HCT116 (cell line): ENCODE data around the gene SH3BP1.

ENCODE experiments used
- CEBPB ChIP-seq: IDR thresholded peaks from 2 replicates; pipeline ENCODE4 v1.6.1; 2012; ENCODE audit warnings: low read depth
- CTCF ChIP-seq, 3 experiments: fragments of 200-600 bp in 1 of 3; sonication (generic) in 1 of 3; IDR thresholded peaks in 2 of 3; conservative IDR thresholded peaks in 1 of 3; 2 replicates each; pipeline ENCODE4 v1.5.1; 2012 to 2017; ENCODE audit warnings: low read depth in 2 of 3, low read length in 2 of 3, antibody characterized with exemption in 1 of 3, borderline replicate concordance in 1 of 3, control low read depth in 1 of 3, mild to moderate bottlenecking in 1 of 3, mixed read lengths in 1 of 3, mixed run types in 1 of 3, moderate library complexity in 1 of 3; ENCODE audit not compliant: insufficient read depth in 1 of 3
- ELF1 ChIP-seq: IDR thresholded peaks from 2 replicates; pipeline ENCODE4 v1.6.1; 2012; ENCODE audit warnings: low read depth, borderline replicate concordance
- EZH2 ChIP-seq: fragments of 200-600 bp; sonication (generic); IDR thresholded peaks from 2 replicates; pipeline ENCODE4 v1.6.1; 2017; ENCODE audit warnings: antibody characterized with exemption, mixed run types
- JUND ChIP-seq: IDR thresholded peaks from 2 replicates; pipeline ENCODE4 v1.6.1; 2012
- POLR2A ChIP-seq: IDR thresholded peaks from 2 replicates; pipeline ENCODE4 v1.7.0; 2011; ENCODE audit warnings: borderline replicate concordance; ENCODE audit not compliant: insufficient read depth, insufficient read length; ENCODE audit errors: extremely low read depth
- RAD21 ChIP-seq: IDR thresholded peaks from 2 replicates; pipeline ENCODE4 v1.6.1; 2012; ENCODE audit warnings: low read depth, mild to moderate bottlenecking
- SIN3A ChIP-seq: IDR thresholded peaks from 2 replicates; pipeline ENCODE4 v1.6.1; 2012; ENCODE audit warnings: low read depth
- SP1 ChIP-seq: IDR thresholded peaks from 2 replicates; pipeline ENCODE4 v1.6.1; 2012; ENCODE audit warnings: low read depth
- SRF ChIP-seq: IDR thresholded peaks from 2 replicates; pipeline ENCODE4 v1.6.1; 2012; ENCODE audit warnings: low read depth
- TCF7L2 ChIP-seq: IDR thresholded peaks from 2 replicates; pipeline ENCODE4 v1.7.0; 2011; ENCODE audit warnings: borderline replicate concordance, inconsistent platforms; ENCODE audit not compliant: insufficient read depth, insufficient read length; ENCODE audit errors: extremely low read depth
- YY1 ChIP-seq: IDR thresholded peaks from 2 replicates; pipeline ENCODE4 v1.6.1; 2011; ENCODE audit warnings: low read length, low read depth, moderate library complexity, mild to moderate bottlenecking; ENCODE audit not compliant: insufficient replicate concordance; ENCODE audit errors: extremely low read depth
- ZNF274 ChIP-seq: fragments of 200-500 bp; sonication (Bioruptor generic); IDR thresholded peaks from 2 replicates; pipeline ENCODE4 v1.6.1; 2014; ENCODE audit warnings: mild to moderate bottlenecking, low read depth, low read length, inconsistent platforms

DNA sequence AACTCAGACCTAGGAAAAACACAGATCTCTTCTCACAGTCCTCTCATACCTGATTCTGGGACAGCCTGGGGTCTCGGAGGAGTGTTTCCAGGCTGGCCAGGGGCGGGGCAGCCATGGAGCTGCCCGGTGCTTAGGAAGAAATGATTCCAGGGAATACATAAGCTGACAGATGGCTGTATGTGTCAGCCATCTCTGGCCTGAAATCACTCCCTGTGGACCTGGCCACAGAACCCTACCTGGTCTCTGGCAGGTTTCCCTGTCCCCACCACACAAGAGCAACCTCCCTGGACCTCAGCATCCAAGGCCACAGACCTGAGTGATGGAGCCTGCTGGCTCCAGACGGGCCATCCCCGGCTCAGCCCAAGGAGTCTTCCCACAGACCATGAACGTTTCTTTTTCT lies 20.8 kb upstream of the SH3BP1 start:
- no peak for TF ChIP-seq CEBPB
- no peak for TF ChIP-seq EZH2
- TF ChIP-seq YY1, result no peak
- no peak for TF ChIP-seq CTCF (IDR thresholded peaks at IDR 0.05 in 2 of 3, conservative IDR thresholded peaks at IDR 0.05 in 1 of 3; ENCODE audit: borderline replicate concordance in 1 of 3, insufficient read depth in 1 of 3, low read depth in 2 of 3, low read length in 2 of 3)
- TF ChIP-seq SP1, result no peak
- no peak for TF ChIP-seq SIN3A
- TF ChIP-seq POLR2A, result no peak
- TF ChIP-seq JUND, result no peak
- no peak for TF ChIP-seq ZNF274
- no peak for TF ChIP-seq TCF7L2
- no peak for TF ChIP-seq RAD21
- TF ChIP-seq SRF, result no peak
- TF ChIP-seq ELF1, result no peak
